Ecto neural progenitor cell (in vitro differentiated cells): Measurements from ENCODE around the gene TBPL2.
"Not testable (repeated sequence)": the region's sequence is repeated elsewhere in the genome, so short reads cannot be mapped to it uniquely, and the experiment has no call there.

Source experiments
- DNase-seq: peaks from one replicate; pipeline ENCODE4 v3.0.0-alpha.2; 2018; ENCODE audit warnings: low spot score

TBPL2 gene

DNA sequence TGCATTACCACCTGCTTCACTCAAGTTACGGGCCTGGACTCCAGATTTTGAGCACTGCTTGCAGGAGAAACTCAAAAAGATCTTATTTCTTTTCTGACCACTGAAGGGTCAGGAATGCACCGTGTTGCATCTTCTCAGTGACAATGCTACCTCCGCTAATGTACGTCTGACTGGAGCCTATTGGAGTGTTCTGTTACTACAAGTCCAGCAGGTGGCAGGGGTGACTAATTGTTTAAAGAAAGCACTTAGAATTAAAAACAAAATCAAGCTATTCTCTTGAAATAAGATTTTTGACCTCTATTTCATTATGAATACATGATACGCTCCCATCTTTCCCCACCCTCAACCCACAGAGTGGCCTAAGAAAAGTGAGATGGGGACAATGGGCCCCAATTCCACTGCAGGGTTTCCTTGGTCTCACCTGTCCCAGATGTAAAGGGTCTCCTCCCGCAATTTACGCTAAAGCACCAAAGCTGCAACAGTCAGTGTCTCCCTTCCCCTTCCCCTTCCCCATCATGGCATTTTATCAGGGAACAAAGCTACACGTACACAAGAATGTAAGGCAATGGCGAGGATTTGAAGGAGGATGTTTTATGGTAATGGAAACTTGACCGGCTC, 2.2 kb downstream of the TBPL2 start:
- DNase-seq, result no peak

DNA sequence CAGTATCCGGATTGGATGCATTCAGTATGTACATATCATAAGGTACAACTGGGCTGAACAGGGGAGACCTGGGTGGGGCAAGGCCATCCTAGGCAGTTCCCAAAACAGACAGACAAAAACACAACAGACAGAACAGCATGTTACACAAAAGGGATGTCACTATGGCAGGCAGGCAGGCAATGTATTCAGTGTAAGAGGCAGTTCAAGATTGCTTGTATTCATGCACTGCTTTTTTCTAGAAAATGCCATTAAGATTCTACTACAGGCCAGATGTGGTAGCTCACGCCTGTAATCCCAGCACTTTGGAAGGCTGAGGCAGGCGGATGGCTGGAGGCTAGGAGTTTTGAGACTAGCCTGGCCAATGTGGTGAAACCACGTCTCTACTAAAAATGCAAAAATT, 3.5 kb downstream of the TBPL2 start:
- DNase-seq, result no peak

DNA sequence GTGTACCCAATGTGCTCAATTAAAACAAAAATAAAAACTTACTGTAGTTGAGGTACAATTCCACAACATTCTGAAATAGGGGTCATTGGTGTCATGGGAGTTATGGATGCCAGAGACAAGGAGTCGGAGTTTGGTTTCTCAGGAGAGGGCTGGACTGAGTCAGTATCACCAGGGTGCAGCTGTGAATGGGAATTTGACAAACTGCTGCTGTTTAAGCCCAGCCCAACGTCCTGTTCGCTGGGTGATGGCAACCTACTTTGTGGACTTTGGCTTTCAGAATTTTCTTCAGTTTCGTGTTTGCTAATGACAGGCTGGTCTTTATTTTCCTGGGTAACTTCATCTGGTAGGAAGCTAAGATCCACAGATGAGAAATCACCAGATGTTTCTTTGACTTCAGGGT, 3.9 kb downstream of the TBPL2 start:
- no peak for DNase-seq

DNA sequence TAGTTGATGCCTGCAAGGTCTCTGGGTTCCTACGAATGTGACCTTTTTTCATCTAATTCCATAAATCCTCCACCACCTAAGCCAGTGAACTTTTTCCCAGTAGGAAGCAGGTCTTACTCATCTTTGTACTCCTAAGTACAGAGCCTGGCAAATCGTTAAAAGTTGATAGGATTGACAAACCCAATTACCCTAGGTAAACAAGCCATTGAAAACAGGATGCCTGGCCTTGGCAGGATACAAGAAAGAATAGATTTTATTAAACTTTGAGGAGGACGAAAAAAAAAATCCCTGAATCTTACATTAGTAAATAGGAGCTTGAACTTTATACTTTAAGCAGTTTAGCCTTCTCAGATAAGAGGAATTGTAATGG, 5.6 kb downstream of the TBPL2 start:
- no peak for DNase-seq

DNA sequence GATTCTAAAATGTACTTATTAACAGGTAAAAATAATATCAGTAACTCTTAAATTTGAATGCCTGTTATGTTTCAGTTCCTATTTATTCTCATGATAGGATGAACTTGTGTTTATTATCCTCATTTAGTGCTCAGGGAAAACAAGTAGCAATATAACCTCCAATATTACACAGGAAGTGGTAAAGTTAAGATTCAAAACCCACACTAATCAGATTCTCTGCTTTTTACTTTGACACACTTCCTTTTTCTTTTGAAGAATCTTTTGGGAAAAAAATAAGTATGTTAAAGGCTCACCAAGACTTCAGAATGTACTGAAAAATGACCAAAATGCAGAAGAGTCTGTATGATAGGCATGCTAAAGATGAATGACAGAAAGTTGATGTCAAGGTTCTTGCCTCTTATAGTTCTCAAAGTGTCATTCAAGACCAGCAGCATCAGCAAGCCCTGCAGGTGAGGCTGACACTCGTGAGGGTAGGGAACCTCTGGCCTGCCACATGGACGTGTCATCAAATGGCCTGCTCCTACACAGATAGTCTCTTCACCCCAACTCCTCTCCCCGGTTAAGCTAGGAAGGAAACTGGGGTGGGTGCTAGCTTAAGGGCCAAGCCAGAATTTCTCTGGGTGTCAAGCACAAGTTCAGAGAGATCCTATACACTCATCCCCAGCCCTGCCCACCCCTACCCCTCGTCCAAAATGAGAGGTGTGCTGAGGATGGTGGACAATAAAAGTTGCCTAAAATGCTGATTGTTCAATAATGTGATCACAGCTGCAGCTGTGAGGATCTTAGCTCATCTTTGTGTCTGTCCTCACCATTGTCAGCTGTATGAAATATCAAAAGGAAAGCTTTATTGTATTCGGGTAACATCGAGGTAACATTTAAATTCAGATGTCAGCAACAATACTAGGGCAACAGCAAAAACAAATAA, 6.3 kb downstream of the TBPL2 start:
- no peak for DNase-seq

DNA sequence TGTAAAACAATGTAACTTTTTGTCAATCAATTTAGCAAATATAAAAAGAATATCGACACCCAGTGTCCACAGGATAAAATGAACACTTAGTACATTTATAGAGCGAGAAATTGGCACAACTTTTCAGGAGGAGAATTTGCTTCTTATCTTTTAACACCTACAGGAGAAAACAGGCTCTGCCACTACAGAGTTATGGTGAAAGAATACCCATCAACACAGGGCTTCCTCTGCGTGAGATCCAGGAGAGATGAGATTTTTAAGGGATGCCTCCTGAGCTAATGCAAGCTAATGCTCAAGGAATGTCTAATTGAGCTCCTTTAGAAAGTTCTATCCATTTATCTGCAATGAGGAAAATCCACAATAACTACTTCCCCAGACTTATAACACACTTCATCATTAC, 7.8 kb downstream of the TBPL2 start:
- DNase-seq, result no peak

DNA sequence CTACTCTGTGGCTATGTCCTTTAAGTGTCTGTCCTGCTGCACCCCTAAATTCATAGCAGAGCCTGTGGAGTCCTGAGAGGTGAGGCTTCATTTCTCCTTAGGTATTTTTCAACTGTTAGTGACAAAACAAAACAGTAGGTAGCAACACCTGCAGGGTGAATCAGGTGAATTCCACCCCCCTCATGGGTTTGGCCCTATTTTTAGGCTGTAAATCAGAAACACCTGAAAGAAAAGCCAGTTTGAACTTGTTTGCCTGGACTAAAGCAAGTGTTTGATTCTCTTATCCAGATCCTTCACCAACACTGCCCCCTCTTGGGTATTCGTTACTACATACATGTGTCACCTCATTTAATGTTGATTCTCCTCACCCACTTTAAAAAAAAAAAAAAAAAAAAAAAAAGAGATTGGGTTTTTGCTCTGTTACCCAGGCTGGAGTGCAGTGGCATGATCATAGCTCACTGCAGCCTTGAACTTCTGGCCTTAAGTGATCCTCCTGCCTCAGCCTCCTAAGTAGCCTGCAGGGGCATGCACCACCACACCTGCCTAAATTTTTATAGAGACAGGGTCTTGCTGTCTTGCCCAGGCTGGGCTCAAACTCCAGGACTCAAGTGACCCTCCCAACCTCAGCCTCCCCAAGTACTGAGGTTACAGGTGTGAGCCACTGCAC, 10.3 kb downstream of the TBPL2 start:
- DNase-seq, result no peak

DNA sequence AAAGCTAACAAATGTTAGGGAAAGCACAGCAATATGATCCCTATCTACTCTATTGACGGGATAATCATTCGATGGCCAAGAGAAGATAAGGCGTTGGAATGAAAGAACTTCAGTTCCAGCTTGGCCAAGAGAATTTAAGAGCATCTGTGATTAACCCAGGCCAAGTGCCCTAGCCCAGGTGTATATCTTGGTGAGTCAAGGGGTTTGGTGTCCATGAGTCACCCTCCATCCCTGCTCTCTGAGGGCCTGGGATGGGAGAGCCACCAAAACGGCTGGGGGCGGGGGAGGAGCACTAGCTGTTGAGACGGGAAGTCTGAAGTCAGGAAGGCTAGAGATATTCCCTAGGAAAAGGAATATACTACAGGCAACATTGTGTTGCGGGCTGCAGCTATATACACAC, 13.0 kb downstream of the TBPL2 start:
- no peak for DNase-seq

DNA sequence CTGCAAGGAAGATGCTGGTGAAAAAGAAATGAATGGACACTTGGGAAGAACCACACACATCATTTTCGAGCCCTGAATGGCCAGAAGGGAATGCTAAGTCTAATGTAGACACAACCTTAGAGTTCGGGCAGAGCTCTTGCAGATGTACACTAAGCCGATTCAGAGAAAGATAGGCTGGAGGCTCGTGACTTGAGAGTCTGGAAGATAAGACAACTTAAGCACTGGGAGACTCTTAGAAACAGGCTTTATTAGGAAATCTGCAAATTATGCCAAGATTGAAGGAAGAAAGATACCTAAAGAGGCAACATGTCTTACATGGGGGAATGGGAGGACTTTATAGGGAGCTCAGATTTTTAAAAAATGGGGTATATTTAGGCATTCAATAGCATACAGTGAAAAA, 13.5 kb downstream of the TBPL2 start:
- DNase-seq, result no peak

DNA sequence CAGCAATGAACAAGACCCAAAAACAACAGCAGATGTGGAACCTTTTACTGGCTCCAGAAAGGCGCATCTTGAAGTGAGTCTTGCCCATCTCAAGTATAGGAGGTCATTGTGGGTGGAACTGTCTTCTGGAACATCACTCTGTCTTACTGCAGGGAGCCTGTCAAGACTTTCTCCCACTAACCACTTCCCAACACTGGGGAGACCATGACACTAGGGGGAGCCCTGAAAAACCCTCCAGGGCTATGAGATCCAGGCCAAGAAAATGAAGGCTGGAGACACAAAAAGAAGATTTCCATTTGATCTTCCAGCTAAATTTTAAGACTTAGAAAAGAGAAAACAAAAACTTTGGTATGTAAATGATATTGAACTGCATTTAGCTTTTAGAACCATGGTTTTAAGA, 15.3 kb downstream of the TBPL2 start:
- DNase-seq, result no peak

DNA sequence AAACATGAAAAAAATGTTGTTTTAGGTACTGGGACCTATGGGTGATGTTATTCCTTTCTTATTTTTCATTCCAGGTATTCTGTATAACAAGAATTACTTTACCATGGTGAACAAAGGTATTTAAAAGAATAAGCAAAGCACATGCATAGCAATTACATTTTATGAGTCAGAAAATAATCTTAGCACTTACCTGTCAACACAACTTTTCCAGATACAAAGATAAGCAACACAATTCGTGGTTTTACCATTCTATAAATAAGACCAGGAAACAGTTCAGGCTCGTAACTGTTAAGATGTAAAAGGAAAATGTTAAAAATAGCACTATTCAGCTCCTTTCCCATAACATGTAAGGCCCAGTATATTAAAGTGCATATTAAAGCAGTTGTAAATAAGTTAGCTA, 16.4 kb downstream of the TBPL2 start:
- no peak for DNase-seq

DNA sequence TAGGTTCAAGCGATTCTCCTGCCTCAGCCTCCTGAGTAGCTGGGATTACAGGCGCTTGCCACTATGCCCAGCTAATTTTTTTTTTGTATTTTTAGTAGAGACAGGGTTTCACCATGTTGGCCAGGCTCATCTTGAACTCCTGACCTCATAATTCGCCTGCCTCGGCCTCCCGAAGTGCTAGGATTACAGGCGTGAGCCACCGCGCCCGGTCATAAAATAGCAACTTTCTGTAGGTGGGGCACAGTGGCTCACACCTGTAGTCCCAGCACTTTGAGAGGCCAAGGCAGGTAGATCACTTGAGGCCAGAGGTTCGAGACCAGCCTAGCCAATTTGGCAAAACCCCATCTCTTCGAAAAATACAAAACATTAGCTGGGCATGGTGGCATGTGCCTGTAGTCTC, 18.1 kb downstream of the TBPL2 start:
- DNase-seq, result not testable (repeated sequence)

DNA sequence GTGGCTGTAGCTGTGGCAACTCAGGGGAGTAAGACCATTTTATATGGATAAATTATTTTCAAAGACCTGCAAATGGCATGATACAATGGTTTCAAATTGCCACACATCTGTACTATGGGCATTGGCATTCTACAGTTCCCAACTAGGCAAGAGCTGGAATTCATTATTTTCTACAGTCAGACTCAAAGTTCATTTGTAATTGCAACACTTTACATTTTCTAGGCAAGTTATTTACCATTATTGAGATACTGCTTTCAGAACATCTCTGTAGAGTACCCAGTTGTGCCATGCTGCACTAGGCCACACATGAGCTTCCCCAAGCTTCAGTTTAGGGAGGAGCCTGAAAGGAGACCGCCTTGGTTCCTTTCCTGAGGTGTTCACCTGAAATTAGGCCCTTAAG, 20.8 kb downstream of the TBPL2 start:
- no peak for DNase-seq

DNA sequence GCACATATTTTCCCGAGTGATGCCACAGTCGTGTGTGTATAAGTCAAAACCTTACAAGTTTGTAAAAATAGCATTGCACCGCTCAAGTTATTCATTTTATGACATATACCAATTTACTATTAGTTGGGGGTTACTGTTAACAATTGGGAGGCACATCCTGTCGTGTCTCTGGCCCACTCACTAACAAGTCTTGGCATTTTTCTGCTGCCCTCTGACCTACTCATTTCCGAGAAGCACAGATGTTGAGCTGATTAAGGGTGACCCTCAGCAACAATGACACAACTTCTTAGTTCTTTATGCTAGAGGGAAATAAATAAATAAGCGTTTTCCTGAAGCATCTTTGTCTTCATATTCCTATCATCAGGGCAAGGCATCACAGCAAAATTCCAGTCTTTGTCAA, 22.0 kb downstream of the TBPL2 start:
- no peak for DNase-seq

DNA sequence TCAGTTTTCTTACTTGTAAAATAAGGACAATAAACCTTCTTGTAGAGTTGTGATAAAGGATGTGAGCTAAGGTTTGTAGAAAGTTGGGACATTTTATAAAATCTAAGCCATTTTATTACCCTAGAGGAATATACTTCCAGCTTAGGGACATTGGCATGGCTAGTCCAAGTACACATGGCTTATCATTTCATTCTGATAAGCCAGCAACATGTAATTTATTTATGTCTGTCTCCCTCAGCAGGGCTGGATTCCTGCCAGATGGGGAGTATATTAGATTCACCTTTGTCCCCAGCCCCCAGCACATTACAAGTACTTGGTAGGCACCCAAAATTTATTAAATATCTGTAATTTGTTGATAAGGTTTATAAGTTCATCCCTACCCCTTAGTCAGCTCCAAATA, 22.5 kb downstream of the TBPL2 start:
- DNase-seq, result no peak

DNA sequence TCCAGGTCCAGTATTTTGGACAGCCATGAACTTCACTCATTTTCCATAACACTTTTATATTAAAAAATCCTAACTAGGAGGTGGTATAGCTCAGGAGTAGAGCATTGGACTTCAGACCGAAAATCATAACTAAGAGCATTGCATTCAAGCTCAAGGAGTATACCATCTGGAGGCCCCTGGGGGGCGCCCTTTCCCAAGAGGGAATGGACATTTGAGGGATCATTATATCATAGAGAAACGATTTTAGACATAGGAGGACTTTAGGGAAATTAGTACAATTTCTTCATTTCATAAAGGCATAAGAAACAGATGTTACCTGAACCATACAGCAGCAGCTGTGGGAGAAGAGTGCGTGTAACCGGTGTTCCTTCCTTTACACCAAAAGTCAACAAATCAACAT, 23.6 kb downstream of the TBPL2 start:
- DNase-seq, result no peak

DNA sequence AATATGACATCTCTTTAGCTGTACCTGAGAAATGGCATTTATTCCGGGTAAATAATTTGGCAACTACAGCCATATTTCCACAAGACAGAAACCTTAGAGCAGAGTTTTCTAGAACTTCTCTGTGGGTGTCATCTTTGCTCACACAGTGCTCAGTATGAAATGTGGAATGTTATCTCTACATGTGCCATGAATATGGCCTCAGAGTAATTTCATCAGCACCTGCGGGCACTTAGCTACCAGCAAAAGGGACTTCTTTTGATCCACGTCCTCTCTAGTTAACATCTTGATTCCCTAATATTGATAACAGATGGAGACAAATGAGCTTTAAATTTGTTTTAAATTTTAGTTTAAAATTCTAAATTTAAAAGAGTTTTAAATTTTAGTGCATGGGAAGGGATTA, 25.9 kb downstream of the TBPL2 start:
- no peak for DNase-seq

DNA sequence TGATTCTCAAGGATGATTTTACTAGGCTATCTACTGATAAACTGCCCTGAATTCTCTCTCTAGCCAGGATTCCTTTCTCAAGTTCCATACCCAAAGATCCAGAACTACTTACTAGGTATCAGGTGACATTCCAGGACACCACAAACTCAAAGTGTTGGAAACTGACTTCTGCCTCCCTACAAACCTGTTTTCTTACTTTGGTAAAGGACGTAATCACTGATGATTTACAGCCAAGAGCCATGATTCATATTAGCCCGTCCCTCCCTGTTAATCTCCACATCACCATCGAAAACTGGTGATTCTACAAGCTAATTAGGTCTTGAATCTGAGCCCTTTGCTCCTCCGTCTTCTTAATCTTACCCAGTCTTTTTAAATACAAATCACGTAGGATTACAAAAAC, 27.7 kb downstream of the TBPL2 start:
- no peak for DNase-seq

DNA sequence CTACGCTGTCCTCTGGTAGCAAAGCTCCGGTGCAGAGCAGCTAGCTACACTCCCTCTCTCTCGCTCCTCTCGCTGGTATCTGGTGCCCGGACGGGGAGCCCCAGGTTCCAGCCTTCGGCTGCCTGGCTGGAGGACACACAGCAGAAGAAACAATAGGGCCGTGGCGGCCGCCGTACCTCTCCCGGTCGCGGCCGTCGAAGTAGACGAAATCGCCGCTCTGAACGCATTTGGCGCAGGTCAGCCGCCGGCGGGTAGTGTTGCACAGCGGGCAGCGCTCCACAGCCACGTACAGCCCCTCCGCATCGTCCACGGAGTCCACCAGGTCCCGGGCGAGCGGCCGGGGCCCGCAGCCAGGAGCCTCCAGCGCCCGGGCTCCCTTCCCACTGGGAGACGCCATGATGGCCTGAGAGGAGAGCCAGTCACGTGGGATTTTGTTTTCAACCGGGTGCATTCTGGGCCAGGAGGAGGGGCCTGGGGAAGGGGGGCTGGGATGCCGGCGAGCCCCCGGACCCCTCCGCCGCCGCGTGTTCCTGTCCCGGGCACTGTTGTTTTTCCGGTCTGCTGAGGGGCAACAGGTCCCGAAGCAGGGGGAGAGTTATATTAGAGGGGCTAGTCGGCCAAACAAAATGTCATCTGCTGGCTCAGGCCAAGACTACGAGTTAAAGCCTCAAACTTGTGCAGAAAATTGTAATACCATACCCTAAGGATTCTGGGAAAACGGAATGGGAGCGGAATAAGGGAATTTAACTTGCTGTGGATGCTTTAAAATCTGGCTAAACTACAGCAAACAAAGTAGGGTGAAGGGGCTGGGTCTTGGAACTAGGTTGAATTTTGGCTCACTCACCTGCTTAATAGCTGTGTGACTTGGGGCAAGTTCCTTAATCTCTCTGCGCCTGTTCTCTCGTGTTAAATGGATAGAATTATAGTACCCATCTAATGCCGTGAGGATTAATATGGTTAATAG, 28.7 kb downstream of the TBPL2 start, which contains the start of gene ATG14:
Gene ATG14 (minus strand): TSS at position 405 of the 964 bp plus-strand sequence. CDS start 8 bp downstream, at position 397.
- peak; percentile 91 for DNase-seq

DNA sequence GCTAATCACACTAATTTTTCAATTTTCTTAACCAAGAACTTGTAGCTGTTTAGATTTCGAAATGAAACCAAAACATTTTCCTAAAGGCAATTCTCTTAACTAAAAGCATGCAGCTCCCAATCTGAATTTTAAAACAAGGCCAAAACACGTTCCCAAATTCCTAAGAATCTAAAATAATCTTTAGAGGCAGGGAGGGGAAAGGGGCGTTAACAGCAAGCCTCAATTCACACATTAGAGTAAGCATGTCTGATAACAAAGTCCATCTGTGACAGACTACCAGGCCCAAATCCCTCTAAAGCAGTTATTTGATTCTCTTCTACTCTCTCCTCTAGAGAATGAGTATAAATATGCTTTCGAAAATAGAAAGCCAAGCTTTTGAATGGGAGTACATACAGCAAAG, 29.5 kb downstream of the TBPL2 start:
- no peak for DNase-seq

DNA sequence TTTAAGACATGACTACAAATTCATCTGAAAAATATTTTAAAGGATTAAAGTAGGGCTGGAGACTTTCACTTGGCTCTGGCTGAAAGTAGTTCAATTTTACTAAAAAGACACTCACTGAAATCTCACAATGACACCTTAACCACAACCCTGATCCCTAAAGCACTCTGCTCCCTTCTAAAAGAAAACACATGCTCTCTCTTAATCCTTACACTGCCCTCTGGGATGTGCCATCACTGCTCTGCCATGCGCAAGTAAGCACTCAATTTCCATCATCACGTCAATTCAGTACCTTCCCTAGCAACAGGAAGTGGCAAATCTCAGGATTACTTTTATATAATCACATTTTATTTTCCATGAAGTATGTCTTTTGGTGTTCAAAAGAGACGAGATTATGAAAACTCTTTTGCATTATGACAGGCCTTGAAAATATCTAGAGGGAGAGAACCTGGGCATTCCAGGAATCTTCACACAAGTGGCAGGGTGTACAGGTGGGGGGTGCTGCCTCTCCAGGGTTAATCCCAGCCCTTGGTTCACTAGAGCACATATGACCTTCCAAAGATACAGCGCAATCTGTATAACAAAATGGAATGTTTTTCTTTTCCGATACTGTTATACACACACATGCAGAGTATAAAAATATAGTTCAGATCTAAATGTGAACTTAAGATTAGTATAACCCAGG, 36.1 kb downstream of the TBPL2 start:
- no peak for DNase-seq
